Fibroblast of peridontal ligament (primary cell): Measurements from ENCODE around the gene FAM114A1.
"Not testable (repeated sequence)": the region's sequence is repeated elsewhere in the genome, so short reads cannot be mapped to it uniquely, and the experiment has no call there.

Experiments used
- DNase-seq: peaks from one replicate; pipeline ENCODE4 v3.0.0-alpha.2; 2010; ENCODE audit errors: extremely low read depth

The FAM114A1 gene

GRCh38 chr4:38967260-38968095 lies 99.9 kb downstream of the FAM114A1 start:
- peak; percentile 100 for DNase-seq

GRCh38 chr4:38968668-38969067 lies 101.1 kb downstream of the FAM114A1 start:
- no peak for DNase-seq

- no peak for DNase-seq
These were observed 108.7 kb downstream of the FAM114A1 start for GRCh38 chr4:38976308-38976707.

- no peak for DNase-seq
These were observed 111.5 kb downstream of the FAM114A1 start for GRCh38 chr4:38979081-38979480.

- DNase-seq: no peak
These were observed 112.1 kb downstream of the FAM114A1 start for GRCh38 chr4:38979511-38980230.

GRCh38 chr4:38980903-38981676 lies 113.5 kb downstream of the FAM114A1 start:
- DNase-seq: peak; percentile 91

GRCh38 chr4:38982361-38983095 lies 114.9 kb downstream of the FAM114A1 start:
- DNase-seq: peak; percentile 38

GRCh38 chr4:38983291-38983690 lies 115.7 kb downstream of the FAM114A1 start:
- DNase-seq: no peak

GRCh38 chr4:38983787-38984598 lies 116.4 kb downstream of the FAM114A1 start:
- peak; percentile 35 for DNase-seq

- DNase-seq: no peak
These were observed 117.9 kb downstream of the FAM114A1 start for GRCh38 chr4:38985410-38986100.

GRCh38 chr4:38987491-38987890 lies 119.9 kb downstream of the FAM114A1 start:
- no peak for DNase-seq

- DNase-seq: not testable (repeated sequence)
These were observed 120.7 kb downstream of the FAM114A1 start for GRCh38 chr4:38988353-38988752.

GRCh38 chr4:38989487-38989886 lies 121.9 kb downstream of the FAM114A1 start:
- no peak for DNase-seq

- no peak for DNase-seq
These were observed 122.6 kb downstream of the FAM114A1 start for GRCh38 chr4:38990241-38990640.

GRCh38 chr4:38993683-38994082 lies 126.1 kb downstream of the FAM114A1 start:
- DNase-seq: no peak

- no peak for DNase-seq
These were observed 126.5 kb downstream of the FAM114A1 start for GRCh38 chr4:38994135-38994534.
